Measurements from ENCODE around the gene RPS24. TPM values are rescaled to one million over a fixed set of nuclear protein-coding genes. Genes with fewer than 3 reads are reported as not detected.
A peak's percentile ranks its signal among the peaks of the same experiment; 100 is the strongest.

Gene RPS24
- total and polyA plus RNA-seq, 4 donors = 1,301 to 3,675 (median 1,871) TPM

DNA sequence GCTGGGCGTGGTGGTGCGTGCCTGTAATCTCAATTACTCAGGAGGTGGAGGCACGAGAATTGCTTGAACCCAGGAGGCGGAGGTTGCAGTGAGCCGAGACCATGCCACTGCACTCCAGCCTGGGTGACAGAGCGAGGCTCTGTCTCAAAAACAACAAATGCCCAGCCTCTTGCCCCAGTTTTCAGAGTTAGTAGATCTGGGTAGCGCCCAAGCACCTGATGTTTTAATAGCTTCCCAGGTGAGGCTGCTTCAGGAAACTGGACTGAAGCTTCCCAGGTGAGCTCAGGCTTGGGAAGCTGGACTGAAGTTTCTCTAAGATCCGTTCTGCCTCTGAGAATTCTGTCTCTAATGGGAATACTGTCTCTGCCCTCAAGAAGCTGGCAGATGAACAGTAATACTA, 12.2 kb downstream of the RPS24 start:
- Histone ChIP-seq H3K9me3 (ENCODE audit: control insufficient read depth, insufficient read depth, low read length) (no peaks in the 10 kb centered on the region), H3K27me3 (ENCODE audit: control insufficient read depth, insufficient read depth, low read length) (no peaks in the 10 kb centered on the region), H3K27ac (ENCODE audit: low read depth, low read length) (no peak overlapping the region), H3K4me1 (ENCODE audit: control insufficient read depth, insufficient read depth, low read length) (peaks cover 21% of the 10 kb centered on the region), H3K4me3 (ENCODE audit: low read depth, low read length) (no peak overlapping the region), H3K36me3 (ENCODE audit: control insufficient read depth, insufficient read depth, low read length) (peaks cover 14% of the 10 kb centered on the region)
- no peak for DNase-seq (ENCODE audit: low read depth in 4 of 6, low spot score in 6 of 6)
- 96% methylated on average over 8 of the region's 8 CpGs for WGBS (ENCODE audit: insufficient coverage)

DNA sequence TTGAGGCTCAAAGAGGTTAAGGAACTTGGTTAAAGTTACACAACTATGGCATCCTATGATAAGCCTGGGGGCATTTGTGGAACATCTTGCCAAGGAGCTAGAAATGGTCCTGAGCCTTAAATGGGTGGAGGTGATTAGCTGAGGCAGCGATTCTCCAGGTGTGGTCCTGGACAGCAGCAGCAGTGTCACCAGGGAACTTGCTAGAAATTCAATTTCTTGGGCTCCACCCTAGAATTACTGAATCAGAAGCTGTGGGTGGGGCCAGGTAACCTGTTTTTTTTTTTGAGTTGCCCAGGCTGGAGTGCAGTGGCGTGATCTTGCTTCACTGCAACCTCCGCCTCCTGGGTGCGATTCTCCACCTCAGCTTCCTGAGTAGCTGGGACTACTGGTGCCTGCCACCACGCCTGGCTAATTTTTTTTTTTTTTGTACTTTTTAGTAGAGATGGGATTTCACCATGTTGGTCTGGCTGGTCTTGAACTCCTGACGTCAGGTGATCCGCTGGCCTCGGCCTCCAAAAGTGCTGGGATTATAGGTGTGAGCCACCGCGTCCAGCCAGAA, 13.1 kb downstream of the RPS24 start:
- 84% methylated on average over 9 of the region's 10 CpGs for WGBS (ENCODE audit: insufficient coverage)
- peaks cover 21% of the 10 kb centered on the region for H3K4me1 ChIP-seq (ENCODE audit: control insufficient read depth, insufficient read depth, low read length)
- no peaks in the 10 kb centered on the region for H3K27me3 ChIP-seq (ENCODE audit: control insufficient read depth, insufficient read depth, low read length)
- H3K4me3 ChIP-seq (ENCODE audit: low read depth, low read length) = no peak overlapping the region
- no peak for DNase-seq (ENCODE audit: low read depth in 4 of 6, low spot score in 6 of 6)
- H3K9me3 ChIP-seq (ENCODE audit: control insufficient read depth, insufficient read depth, low read length) = no peaks in the 10 kb centered on the region
- no peak overlapping the region for H3K27ac ChIP-seq (ENCODE audit: low read depth, low read length)
- H3K36me3 ChIP-seq (ENCODE audit: control insufficient read depth, insufficient read depth, low read length) = peaks cover 5% of the 10 kb centered on the region

DNA sequence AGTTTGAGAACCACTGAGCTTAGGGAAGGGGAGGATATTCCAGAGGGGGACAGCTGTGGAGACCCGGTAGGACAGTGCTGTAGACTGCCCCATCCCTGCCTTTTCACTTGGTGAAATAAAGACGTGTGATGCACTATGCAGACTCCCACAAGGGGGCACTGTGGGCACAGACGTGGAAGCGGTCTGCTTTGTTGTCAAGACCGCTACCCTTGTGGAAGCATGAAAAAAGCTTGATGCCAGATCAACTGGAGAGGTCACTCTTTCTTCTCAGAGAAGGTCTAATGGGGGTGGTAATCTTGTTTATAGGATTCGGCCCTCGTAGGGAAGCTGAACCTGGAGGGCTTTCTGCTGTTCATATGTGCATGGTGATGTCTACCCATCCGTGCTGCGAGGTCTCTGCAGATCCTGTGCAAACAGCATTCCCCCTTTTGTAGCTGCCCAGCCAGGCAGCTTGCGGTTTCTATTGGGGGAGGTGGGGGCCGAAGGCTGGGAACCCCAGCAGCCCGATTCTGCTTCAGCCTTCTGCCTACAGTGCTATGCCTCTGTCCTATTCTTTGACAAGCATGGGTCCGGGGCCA, 13.7 kb downstream of the RPS24 start:
- Histone ChIP-seq H3K4me1 (ENCODE audit: control insufficient read depth, insufficient read depth, low read length) (peaks cover 21% of the 10 kb centered on the region), H3K9me3 (ENCODE audit: control insufficient read depth, insufficient read depth, low read length) (no peaks in the 10 kb centered on the region), H3K36me3 (ENCODE audit: control insufficient read depth, insufficient read depth, low read length) (no peaks in the 10 kb centered on the region), H3K27ac (ENCODE audit: low read depth, low read length) (peak overlapping the region; percentile 60), H3K4me3 (ENCODE audit: low read depth, low read length) (no peak overlapping the region), H3K27me3 (ENCODE audit: control insufficient read depth, insufficient read depth, low read length) (no peaks in the 10 kb centered on the region)
- DNase-seq (ENCODE audit: low read depth in 4 of 6, low spot score in 6 of 6) = peak; percentile 88 to 98 (median 92)
- 0% methylated on average over 10 of the region's 13 CpGs for WGBS (ENCODE audit: insufficient coverage)

DNA sequence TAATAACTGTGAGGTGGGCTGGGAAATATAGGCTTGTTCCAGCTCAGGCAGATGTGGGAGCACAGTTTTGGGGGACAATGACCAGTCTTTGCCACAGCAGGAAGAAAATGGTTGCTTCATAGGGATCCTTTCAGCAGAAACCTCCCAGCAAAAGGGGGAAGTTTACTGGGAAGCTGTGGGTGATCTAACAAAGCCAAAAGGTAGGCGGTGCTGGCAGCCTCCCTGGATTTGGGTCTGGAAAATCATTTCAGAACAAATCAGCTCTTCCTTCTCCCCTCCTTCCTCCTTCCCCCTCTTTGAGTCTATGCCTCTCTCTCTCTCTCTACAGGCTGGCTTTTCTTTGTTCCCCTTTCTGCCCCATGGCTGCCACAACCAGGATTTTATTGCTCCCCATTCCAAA, 16.2 kb downstream of the RPS24 start:
- no peak for DNase-seq (ENCODE audit: low read depth in 4 of 6, low spot score in 6 of 6)
- H3K4me1 ChIP-seq (ENCODE audit: control insufficient read depth, insufficient read depth, low read length) = peaks cover 21% of the 10 kb centered on the region
- no peaks in the 10 kb centered on the region for H3K9me3 ChIP-seq (ENCODE audit: control insufficient read depth, insufficient read depth, low read length)
- H3K27me3 ChIP-seq (ENCODE audit: control insufficient read depth, insufficient read depth, low read length) = no peaks in the 10 kb centered on the region
- no peaks in the 10 kb centered on the region for H3K36me3 ChIP-seq (ENCODE audit: control insufficient read depth, insufficient read depth, low read length)
- no peak overlapping the region for H3K4me3 ChIP-seq (ENCODE audit: low read depth, low read length)
- 86% methylated on average over 1 of the region's 1 CpG for WGBS (ENCODE audit: insufficient coverage)
- no peak overlapping the region for H3K27ac ChIP-seq (ENCODE audit: low read depth, low read length)

DNA sequence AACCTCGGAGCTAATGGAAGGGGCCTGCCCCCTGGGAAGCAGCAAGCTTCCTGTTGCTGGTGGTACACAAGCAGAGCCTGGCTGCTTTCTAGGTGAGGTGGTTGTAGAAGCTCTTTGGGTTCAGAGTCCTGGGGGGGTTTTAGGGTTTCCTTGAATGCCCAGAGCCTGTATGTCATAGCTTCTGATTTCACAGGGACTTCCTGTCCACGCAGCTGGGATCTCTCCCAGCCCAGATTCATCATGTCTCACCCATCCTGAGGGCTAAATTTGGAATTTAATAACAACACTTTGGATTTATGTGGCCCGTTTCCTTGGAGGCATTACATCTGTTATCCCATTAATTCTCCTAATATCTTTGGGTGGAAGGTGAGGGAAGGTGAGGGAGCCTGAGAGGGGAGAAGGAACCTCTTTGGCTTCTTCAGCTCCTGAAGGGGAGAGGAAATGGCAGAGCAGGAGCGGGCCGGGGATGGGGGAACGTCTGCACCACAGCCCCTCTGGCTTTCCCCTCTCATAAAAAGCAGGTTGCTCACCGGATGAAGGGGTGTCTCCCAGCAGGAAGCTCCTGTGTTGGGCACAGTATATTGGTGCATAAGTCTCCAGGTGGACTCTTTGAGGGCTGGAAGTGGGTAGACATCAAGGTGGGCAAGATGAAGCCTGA, 19.7 kb downstream of the RPS24 start:
- Histone ChIP-seq H3K4me1 (ENCODE audit: control insufficient read depth, insufficient read depth, low read length) (peaks cover 6% of the 10 kb centered on the region), H3K4me3 (ENCODE audit: low read depth, low read length) (no peak overlapping the region), H3K36me3 (ENCODE audit: control insufficient read depth, insufficient read depth, low read length) (no peaks in the 10 kb centered on the region), H3K27ac (ENCODE audit: low read depth, low read length) (no peak overlapping the region), H3K9me3 (ENCODE audit: control insufficient read depth, insufficient read depth, low read length) (no peaks in the 10 kb centered on the region), H3K27me3 (ENCODE audit: control insufficient read depth, insufficient read depth, low read length) (no peaks in the 10 kb centered on the region)
- DNase-seq (ENCODE audit: low read depth in 4 of 6, low spot score in 6 of 6) = no peak
- WGBS (ENCODE audit: insufficient coverage) = 80% methylated on average over 1 of the region's 7 CpGs

DNA sequence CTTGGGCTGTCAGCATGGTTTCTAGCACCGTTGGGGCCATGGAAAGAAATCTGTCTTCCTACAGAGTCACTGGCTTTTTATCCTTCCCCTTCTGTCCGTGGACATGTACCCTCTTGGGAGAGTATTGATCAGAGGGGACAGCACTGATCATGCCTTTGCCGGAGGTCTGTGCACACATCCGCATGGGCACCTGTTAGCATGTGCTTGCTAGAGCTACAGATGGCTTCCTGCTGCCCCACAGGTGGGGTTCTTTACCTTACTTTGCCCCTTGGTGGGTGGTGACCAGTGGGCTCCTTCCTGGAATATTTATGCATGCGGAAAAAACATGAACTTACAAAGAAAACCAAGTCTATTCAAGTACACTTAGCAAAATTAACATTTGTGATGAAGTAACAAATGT, 24.9 kb downstream of the RPS24 start:
- Histone ChIP-seq H3K27me3 (ENCODE audit: control insufficient read depth, insufficient read depth, low read length) (no peaks in the 10 kb centered on the region), H3K4me1 (ENCODE audit: control insufficient read depth, insufficient read depth, low read length) (peaks cover 4% of the 10 kb centered on the region), H3K27ac (ENCODE audit: low read depth, low read length) (no peak overlapping the region), H3K4me3 (ENCODE audit: low read depth, low read length) (no peak overlapping the region), H3K36me3 (ENCODE audit: control insufficient read depth, insufficient read depth, low read length) (no peaks in the 10 kb centered on the region), H3K9me3 (ENCODE audit: control insufficient read depth, insufficient read depth, low read length) (no peaks in the 10 kb centered on the region)
- DNase-seq (ENCODE audit: low read depth in 4 of 6, low spot score in 6 of 6) = no peak
- 0% methylated on average over 1 of the region's 5 CpGs for WGBS (ENCODE audit: insufficient coverage)

DNA sequence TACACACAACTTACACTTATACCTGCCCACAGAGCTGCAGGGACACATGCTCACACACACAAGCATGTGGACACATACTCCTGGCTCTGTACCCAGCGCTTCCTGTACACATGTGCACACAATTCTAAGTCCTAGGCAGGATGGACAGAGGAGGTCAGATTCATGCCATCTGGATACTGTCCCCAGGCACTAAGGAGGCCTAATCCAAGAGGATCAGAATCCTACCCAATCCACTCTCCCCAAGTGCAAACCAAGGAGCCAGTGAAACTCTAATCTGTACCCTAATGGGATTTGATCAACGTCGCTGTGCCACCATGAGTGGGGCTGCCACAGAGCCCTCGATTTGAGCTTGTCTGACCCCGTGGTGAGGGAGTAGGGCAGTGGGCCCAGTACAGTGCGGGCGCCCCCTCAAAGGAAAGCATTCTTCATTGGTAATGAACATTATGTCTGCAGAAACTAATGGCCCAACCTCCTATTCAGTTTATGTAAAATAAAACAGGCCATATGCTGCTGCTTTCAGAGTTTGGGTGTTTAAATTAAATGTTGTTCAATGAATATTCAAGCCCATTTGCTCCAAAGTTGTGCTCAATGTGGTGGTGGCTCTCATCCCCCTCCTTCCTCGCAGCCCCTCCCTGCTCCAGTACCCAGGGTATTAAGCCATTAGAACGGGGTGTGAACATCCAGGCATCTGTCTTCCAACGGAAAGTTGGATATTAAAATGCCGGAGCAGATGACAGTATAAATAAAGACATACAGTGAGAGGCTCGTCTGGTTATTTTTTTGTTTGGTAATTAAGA, 26.4 kb downstream of the RPS24 start:
- WGBS (ENCODE audit: insufficient coverage) = 54% methylated on average over 4 of the region's 12 CpGs
- no peaks in the 10 kb centered on the region for H3K9me3 ChIP-seq (ENCODE audit: control insufficient read depth, insufficient read depth, low read length)
- no peak overlapping the region for H3K4me3 ChIP-seq (ENCODE audit: low read depth, low read length)
- H3K36me3 ChIP-seq (ENCODE audit: control insufficient read depth, insufficient read depth, low read length) = no peaks in the 10 kb centered on the region
- H3K27me3 ChIP-seq (ENCODE audit: control insufficient read depth, insufficient read depth, low read length) = no peaks in the 10 kb centered on the region
- DNase-seq (ENCODE audit: low read depth in 4 of 6, low spot score in 6 of 6) = peak in 2 of 6 donors; percentile 83 to 91
- H3K27ac ChIP-seq (ENCODE audit: low read depth, low read length) = no peak overlapping the region
- peaks cover 4% of the 10 kb centered on the region for H3K4me1 ChIP-seq (ENCODE audit: control insufficient read depth, insufficient read depth, low read length)

DNA sequence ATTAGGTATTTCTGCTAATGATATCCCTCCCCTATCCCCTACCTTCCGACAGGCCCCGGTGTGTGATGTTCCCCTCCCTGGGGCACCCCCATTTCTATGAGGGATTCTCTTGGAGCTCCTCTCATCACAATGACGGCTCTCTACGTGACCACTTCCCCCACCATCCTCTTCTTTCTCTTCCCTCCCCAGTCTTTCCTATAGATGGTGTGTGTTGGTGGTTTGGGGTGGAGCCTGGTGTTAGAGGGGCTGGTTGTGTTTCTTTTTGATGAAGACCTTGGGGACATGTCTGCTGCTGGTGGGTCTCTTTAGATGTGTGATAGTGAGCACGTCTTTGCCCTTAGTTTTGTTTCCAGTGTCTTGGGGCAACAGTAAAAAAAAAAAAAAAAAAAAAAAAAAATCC, 28.6 kb downstream of the RPS24 start:
- Histone ChIP-seq H3K36me3 (ENCODE audit: control insufficient read depth, insufficient read depth, low read length) (no peaks in the 10 kb centered on the region), H3K9me3 (ENCODE audit: control insufficient read depth, insufficient read depth, low read length) (no peaks in the 10 kb centered on the region), H3K4me3 (ENCODE audit: low read depth, low read length) (no peak overlapping the region), H3K27me3 (ENCODE audit: control insufficient read depth, insufficient read depth, low read length) (no peaks in the 10 kb centered on the region), H3K4me1 (ENCODE audit: control insufficient read depth, insufficient read depth, low read length) (peaks cover 17% of the 10 kb centered on the region), H3K27ac (ENCODE audit: low read depth, low read length) (no peak overlapping the region)
- 100% methylated on average over 2 of the region's 5 CpGs for WGBS (ENCODE audit: insufficient coverage)
- no peak for DNase-seq (ENCODE audit: low read depth in 4 of 6, low spot score in 6 of 6)

DNA sequence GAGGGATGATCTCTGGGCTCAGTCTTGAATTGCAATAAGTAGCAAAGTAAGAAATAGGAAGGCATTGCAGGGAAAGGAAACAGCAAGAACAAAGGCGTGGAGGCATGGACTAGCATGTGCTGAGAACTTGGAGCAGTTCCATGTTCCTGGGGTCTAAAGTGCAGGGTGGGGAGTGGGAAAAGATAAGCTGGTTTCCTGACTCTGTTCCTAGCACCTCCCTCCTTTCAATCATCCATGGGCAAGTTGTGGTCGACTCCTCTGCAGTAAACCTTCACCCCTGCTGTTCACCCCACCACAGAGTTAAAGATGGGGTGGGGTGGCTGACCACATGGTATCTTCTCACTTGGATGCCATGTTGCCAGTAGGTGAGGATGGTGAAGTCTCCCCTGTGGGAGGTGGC, 29.6 kb downstream of the RPS24 start:
- Histone ChIP-seq H3K4me1 (ENCODE audit: control insufficient read depth, insufficient read depth, low read length) (peaks cover 18% of the 10 kb centered on the region), H3K9me3 (ENCODE audit: control insufficient read depth, insufficient read depth, low read length) (no peaks in the 10 kb centered on the region), H3K36me3 (ENCODE audit: control insufficient read depth, insufficient read depth, low read length) (no peaks in the 10 kb centered on the region), H3K4me3 (ENCODE audit: low read depth, low read length) (no peak overlapping the region), H3K27me3 (ENCODE audit: control insufficient read depth, insufficient read depth, low read length) (no peaks in the 10 kb centered on the region), H3K27ac (ENCODE audit: low read depth, low read length) (no peak overlapping the region)
- WGBS (ENCODE audit: insufficient coverage) = 100% methylated on average over 1 of the region's 2 CpGs
- no peak for DNase-seq (ENCODE audit: low read depth in 4 of 6, low spot score in 6 of 6)
